ENCODE measurements around the gene HOXA4.

HOXA4 gene

DNA sequence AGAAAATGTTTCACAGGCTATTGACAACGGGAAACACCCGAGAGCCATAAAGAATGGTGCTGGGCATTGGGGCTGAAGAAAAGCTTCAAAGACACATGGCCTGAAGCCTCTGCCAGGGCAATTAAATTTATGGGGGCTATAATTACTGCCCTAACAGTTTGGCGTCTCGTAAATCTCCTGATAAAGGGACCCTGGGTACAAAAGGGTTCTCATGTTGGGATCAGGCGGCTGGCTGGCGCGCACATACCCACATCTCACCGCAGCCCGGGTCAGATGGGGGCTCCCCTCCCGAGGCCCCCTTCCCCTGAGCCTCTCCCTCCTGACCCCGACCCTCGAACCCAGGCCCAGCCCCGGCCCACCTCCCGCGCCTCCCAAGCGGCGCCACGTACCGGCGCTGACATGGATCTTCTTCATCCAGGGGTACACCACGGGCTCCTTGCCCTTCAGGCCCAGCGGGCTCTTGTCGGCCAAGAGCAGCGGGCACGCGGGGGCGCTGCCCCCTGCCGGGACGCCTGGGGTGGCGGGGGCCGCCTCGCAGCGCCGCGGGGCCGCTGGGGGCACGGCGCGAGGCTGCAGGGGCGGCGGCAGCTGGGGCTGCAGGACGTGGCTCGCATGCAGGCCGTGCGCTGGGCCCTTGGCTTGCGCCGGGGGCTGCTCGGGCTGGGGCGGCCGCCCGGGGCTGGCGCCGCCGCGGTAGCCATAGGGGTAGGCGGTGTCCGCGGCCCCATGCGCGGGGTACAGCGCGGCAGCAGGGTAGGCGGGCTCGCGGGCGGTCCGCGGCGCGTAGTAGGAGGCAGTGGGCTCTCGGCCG, 623 bp downstream of the HOXA4 start:
- CTCF ChIA-PET = interaction anchor here (1.6 kb wide), 1 partner anchor 20 kb away, joined by 4 read pairs; no protein-coding TSS in a partner anchor
- Mint-ChIP-seq H3K4me3 (no peak overlapping the region), H3K27ac (no peak overlapping the region), H3K27me3 (peaks cover 44% of the 10 kb centered on the region), H3K4me1 (peaks cover 12% of the 10 kb centered on the region), H3K36me3 (no peaks in the 10 kb centered on the region), H3K9me3 (no peaks in the 10 kb centered on the region)
- no peak for DNase-seq

DNA sequence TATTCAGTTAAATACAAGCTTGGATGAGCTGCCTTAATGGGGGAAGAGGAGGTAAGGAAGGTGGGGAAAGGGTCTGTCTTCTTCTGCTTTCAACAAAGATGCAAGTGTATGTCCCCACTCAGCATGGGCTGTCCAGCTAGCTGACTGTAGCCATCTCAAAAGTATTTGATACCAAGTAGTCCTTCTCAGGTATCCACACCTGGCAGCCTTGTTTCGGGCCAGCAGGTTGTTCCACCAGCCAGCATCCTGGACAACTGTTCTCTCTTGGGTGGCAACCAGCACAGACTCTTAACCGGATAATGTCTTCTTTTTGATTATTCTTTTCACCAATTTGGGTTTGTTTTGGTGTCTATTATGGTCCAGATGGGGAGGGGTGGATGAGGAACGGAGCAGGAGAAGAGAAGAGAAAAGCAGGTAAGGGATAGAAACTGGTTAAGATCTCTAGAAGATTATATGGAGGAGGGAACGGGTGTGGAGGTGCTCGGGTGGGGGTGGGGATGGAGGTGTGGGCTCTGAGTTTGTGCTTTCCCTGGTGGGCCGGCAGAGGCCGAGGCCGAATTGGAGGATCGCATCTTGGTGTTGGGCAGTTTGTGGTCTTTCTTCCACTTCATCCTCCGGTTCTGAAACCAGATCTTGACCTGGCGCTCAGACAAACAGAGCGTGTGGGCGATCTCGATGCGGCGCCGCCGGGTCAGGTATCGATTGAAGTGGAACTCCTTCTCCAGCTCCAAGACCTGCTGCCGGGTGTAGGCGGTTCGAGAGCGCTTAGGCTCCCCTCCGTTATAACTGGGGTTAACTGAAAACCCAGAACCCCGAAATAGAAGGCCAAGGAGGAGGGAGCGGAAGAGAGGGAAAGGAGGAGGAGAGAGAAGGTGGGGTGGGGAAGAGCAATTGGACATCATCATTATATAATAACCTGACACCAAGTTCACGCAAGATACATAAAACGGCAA, 1.5 kb downstream of the HOXA4 start:
- H3K27ac Mint-ChIP-seq = no peak overlapping the region
- no peaks in the 10 kb centered on the region for H3K36me3 Mint-ChIP-seq
- no peak overlapping the region for H3K4me3 Mint-ChIP-seq
- DNase-seq = no peak
- peaks cover 4% of the 10 kb centered on the region for H3K4me1 Mint-ChIP-seq
- CTCF ChIA-PET = interaction anchor here (1.3 to 1.6 kb wide), 2 partner anchors 9 to 21 kb away, joined by 3 to 4 read pairs; no protein-coding TSS in a partner anchor
- H3K27me3 Mint-ChIP-seq = peaks cover 38% of the 10 kb centered on the region
- H3K9me3 Mint-ChIP-seq = no peaks in the 10 kb centered on the region

DNA sequence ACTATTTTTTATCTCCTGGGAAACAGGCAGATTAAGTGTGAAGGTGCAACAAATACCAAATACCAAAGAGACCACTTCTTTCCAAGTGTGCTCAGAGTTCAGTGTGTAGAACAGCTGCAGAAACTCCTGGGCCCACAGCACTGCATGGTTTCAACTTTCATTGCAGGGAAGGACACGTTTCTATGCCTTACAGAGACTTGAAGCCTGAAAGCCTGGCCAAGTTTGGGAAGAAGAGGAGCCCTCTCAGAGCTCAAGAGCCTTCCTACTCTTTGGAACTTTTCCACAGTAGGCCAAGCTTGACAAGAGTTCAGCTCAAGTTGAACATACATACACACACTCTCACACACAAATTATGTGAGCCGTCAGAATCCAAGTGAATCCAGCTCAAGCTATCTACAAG, 2.5 kb downstream of the HOXA4 start:
- CTCF ChIA-PET = interaction anchor here (1.3 to 1.6 kb wide), 2 partner anchors 8 to 22 kb away, joined by 3 to 4 read pairs; no protein-coding TSS in a partner anchor
- Mint-ChIP-seq H3K4me3 (no peak overlapping the region), H3K27me3 (peaks cover 35% of the 10 kb centered on the region), H3K36me3 (no peaks in the 10 kb centered on the region), H3K27ac (no peak overlapping the region), H3K4me1 (no peaks in the 10 kb centered on the region), H3K9me3 (no peaks in the 10 kb centered on the region)
- DNase-seq = no peak

- Mint-ChIP-seq H3K27me3 (peaks cover 33% of the 10 kb centered on the region), H3K27ac (no peak overlapping the region), H3K36me3 (no peaks in the 10 kb centered on the region), H3K4me1 (no peaks in the 10 kb centered on the region), H3K4me3 (no peak overlapping the region), H3K9me3 (no peaks in the 10 kb centered on the region)
- DNase-seq = no peak
- CTCF ChIA-PET = no interaction called here
Observed at GRCh38 chr7:27126596-27127327, 3.8 kb downstream of the HOXA4 start.

DNA sequence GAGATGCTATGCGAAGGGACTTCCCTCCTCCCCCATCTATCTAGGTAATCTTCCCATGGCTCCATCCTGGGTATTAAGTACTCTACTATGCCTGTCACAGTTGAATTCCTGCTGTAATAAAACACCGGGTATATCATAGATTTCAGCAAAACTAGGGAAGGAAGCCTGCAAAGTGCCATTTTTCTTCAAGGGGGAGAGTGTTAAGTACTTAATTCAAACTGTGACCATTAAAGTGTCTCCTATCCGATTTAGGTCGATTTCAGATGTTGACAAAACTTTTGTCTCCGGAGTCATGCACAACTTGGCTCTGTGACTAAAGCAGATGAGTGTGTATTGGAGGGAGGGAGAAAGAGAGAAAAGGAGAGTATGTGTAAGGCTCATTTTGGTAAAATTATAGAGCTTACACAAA, 4.6 kb downstream of the HOXA4 start:
- no peaks in the 10 kb centered on the region for H3K9me3 Mint-ChIP-seq
- no peak overlapping the region for H3K4me3 Mint-ChIP-seq
- H3K36me3 Mint-ChIP-seq = no peaks in the 10 kb centered on the region
- CTCF ChIA-PET = no interaction called here
- H3K4me1 Mint-ChIP-seq = no peaks in the 10 kb centered on the region
- DNase-seq = no peak
- H3K27ac Mint-ChIP-seq = no peak overlapping the region
- H3K27me3 Mint-ChIP-seq = peaks cover 26% of the 10 kb centered on the region

GRCh38 chr7:27124902-27125689, 5.5 kb downstream of the HOXA4 start:
- Mint-ChIP-seq H3K36me3 (no peaks in the 10 kb centered on the region), H3K27ac (no peak overlapping the region), H3K27me3 (peaks cover 26% of the 10 kb centered on the region), H3K4me1 (no peaks in the 10 kb centered on the region), H3K9me3 (no peaks in the 10 kb centered on the region), H3K4me3 (no peak overlapping the region)
- CTCF ChIA-PET = no interaction called here
- DNase-seq = no peak

GRCh38 chr7:27124096-27124901, 6.3 kb downstream of the HOXA4 start:
- Mint-ChIP-seq H3K4me1 (no peaks in the 10 kb centered on the region), H3K9me3 (no peaks in the 10 kb centered on the region), H3K27me3 (peaks cover 26% of the 10 kb centered on the region), H3K27ac (no peak overlapping the region), H3K36me3 (no peaks in the 10 kb centered on the region), H3K4me3 (no peak overlapping the region)
- no peak for DNase-seq
- CTCF ChIA-PET = no interaction called here

GRCh38 chr7:27123477-27124053, 7.0 kb downstream of the HOXA4 start:
- Mint-ChIP-seq H3K4me1 (no peaks in the 10 kb centered on the region), H3K36me3 (no peaks in the 10 kb centered on the region), H3K27me3 (peaks cover 19% of the 10 kb centered on the region), H3K27ac (no peak overlapping the region), H3K4me3 (no peak overlapping the region), H3K9me3 (no peaks in the 10 kb centered on the region)
- CTCF ChIA-PET = no interaction called here
- DNase-seq = no peak

DNA sequence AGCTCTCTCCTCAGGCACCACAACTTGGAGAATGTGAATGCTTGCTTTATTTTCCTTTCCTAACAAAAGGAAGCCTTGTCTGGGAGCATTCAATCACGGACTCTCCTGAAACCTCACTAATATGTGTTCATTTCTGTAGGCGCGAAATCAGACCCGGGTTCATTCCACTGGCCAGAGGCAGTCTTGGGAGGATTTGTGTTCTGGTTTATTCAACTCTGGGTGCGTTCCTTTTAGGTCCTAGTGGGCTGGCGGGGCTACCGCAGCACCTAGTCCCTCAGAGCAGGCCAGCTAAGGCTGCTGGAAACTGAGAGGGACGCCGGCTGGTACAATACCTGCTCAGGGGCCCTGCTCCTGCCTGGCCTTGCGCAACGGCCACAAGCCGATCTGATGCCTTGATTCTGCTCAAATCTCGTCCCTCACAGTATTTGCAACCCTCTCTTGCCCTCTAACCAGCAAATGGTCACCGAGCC, 7.5 kb downstream of the HOXA4 start:
- no peaks in the 10 kb centered on the region for H3K4me1 Mint-ChIP-seq
- no peaks in the 10 kb centered on the region for H3K9me3 Mint-ChIP-seq
- no peak overlapping the region for H3K4me3 Mint-ChIP-seq
- peaks cover 19% of the 10 kb centered on the region for H3K27me3 Mint-ChIP-seq
- CTCF ChIA-PET = no interaction called here
- no peak overlapping the region for H3K27ac Mint-ChIP-seq
- no peaks in the 10 kb centered on the region for H3K36me3 Mint-ChIP-seq
- no peak for DNase-seq

- CTCF ChIA-PET = no interaction called here
- DNase-seq = no peak
- no peak overlapping the region for H3K4me3 Mint-ChIP-seq
- H3K4me1 Mint-ChIP-seq = no peaks in the 10 kb centered on the region
- no peaks in the 10 kb centered on the region for H3K36me3 Mint-ChIP-seq
- H3K27me3 Mint-ChIP-seq = peaks cover 18% of the 10 kb centered on the region
- H3K9me3 Mint-ChIP-seq = no peaks in the 10 kb centered on the region
- no peak overlapping the region for H3K27ac Mint-ChIP-seq
Observed at GRCh38 chr7:27122077-27122910, 8.3 kb downstream of the HOXA4 start.

- Mint-ChIP-seq H3K4me1 (no peaks in the 10 kb centered on the region), H3K36me3 (no peaks in the 10 kb centered on the region), H3K9me3 (no peaks in the 10 kb centered on the region), H3K4me3 (no peak overlapping the region), H3K27ac (no peak overlapping the region), H3K27me3 (peaks cover 15% of the 10 kb centered on the region)
- CTCF ChIA-PET = no interaction called here
- DNase-seq = no peak
Observed at GRCh38 chr7:27121684-27122076, 8.9 kb downstream of the HOXA4 start.

DNA sequence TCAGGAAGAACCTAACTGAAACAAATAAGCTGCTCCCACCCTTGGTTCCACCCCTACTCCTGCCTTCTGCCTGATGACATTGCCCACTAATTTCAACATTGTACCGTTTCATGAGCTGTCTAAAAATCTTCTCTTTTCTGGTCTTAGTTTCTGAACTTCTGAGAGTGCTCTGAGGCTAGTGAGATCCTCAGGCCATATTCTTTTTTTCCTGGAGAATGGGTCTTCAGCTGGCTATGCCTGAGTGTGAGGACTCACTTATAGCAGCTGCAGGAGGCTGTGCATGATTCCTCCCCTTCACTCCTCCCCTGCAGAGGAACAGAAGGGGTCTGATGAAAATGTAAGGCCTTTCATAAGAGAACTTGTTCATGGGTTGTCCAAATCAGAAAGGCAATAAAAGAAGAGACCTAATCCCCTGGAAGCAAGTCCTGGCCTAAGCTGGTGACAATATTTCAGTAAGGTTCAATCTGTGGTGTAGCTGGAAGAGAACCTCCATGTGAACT, 11.1 kb downstream of the HOXA4 start:
- Mint-ChIP-seq H3K4me3 (no peak overlapping the region), H3K9me3 (no peaks in the 10 kb centered on the region), H3K27me3 (peaks cover 14% of the 10 kb centered on the region), H3K4me1 (no peaks in the 10 kb centered on the region), H3K36me3 (no peaks in the 10 kb centered on the region), H3K27ac (no peak overlapping the region)
- no peak for DNase-seq
- CTCF ChIA-PET = interaction anchor here (0.9 kb wide), 1 partner anchor 9 kb away, joined by 3 read pairs; no protein-coding TSS in a partner anchor
